ENCODE data around the gene KIAA0408.

The KIAA0408 gene

DNA sequence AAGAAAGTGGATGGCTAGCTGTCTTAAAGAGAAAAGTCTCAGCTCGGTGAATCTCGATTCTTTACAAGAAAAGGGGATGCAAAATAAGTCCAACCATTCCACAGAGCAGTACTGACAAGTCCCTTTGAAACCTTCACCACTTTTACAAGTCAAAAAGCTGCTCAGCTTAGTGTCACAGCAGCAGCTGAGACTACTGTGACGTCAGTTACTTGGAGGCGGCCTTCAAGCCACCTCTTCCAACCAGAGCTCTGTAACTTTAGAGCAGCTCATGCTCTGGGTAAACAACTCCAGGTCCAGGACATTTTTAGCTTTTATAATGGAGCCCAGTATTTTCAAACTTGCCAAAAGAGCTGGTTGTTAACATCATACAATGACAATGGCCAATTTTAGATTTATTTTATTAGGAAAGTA lies at the start of gene KIAA0408:
KIAA0408 (minus strand) TSS at position 159 of the 411 bp plus-strand sequence. CDS start 5,408 bp downstream, outside the sequence.
- no peak for DNase-seq (ENCODE audit: low read depth in 2 of 2)

DNA sequence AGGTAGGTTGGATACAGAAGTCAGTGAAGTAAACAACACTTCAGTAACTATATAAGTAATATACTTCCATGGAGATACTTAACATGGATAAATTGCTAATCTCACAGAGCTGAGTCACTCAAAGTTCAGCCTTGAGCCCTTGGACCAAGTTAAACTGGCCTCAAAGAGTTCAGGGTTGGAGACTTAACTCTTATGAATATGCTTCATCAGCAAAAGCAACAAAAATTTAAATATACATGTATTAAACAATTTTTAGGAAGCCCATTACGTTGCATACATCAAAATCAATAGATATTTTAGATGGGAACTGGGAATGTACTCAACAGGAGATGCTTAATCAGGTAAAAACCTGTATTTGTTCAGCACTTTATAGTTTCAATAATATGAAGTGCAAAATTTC lies 47.7 kb upstream of the KIAA0408 start:
- no peak for DNase-seq (ENCODE audit: low read depth in 2 of 2)

- DNase-seq (ENCODE audit: low read depth in 2 of 2) = no peak
Observed at GRCh38 chr6:127503022-127503421, 43.8 kb upstream of the KIAA0408 start.

DNA sequence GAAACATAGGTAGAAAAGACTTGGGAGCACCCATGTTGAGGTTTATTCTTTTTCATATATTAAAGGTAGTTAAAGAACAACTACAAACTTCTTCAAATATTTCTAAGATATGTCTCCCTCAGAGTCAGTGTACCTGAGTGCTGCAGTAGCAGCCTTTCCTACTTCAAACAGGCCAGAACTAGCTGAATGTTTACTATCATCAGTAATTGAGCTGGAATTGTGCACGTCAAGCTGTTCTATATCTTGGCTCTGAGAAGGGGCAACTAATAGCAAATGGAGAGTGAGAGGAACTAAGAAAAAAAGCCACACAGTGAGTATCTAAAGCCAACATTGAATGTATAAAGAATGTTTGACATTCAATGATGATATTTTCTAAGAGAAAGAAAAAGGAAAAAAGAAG lies 38.2 kb upstream of the KIAA0408 start:
- DNase-seq (ENCODE audit: low read depth in 2 of 2) = no peak

- no peak for DNase-seq (ENCODE audit: low read depth in 2 of 2)
Observed at GRCh38 chr6:127496471-127496870, 37.3 kb upstream of the KIAA0408 start.

DNA sequence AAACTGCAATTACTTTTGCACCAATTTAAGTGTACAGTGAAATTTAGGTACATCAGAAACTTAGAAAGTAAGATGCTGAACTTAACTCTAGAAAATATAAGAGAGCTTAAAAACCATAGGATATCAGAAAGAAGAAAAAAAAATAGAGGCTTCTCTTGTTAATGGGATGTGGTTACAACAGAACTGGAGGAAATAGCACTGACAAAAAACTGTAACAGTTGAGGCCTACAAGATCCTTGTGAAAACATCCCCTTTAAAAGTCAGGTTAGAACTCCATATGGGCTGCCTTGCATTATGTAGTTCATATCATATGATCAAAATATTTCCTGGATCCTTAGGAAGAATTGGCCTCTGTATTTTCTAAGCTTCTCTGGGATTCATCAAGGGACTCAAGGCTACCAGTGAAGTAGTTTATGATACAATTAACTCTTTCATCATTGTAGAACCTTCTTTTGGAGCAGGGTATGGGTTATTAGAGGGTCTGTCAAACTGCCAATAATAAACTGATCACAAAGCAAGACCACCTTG lies 35.1 kb upstream of the KIAA0408 start:
- no peak for DNase-seq (ENCODE audit: low read depth in 2 of 2)

- no peak for DNase-seq (ENCODE audit: low read depth in 2 of 2)
Observed at GRCh38 chr6:127489248-127489647, 30.1 kb upstream of the KIAA0408 start.

DNA sequence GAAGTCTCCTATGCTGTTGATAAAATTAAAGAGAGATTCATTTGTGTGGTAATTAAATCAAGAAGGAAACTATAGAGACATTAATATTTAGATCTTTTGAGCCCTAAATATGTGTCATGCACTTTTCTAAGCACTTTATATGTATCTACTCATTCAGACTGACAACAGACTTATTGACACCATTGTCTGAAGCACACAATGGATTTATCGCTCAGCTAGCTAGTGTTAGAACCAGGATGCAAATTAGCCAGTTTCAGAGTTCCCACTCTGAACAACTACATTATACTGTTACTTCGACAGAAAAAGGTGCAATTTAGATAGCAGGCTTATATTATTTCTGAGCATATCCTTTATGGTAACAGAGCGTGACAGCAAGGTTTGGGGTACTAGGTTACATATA lies 27.7 kb upstream of the KIAA0408 start:
- DNase-seq (ENCODE audit: low read depth in 2 of 2) = no peak

- DNase-seq (ENCODE audit: low read depth in 2 of 2) = no peak
Observed at GRCh38 chr6:127484212-127484863, 25.1 kb upstream of the KIAA0408 start.

DNA sequence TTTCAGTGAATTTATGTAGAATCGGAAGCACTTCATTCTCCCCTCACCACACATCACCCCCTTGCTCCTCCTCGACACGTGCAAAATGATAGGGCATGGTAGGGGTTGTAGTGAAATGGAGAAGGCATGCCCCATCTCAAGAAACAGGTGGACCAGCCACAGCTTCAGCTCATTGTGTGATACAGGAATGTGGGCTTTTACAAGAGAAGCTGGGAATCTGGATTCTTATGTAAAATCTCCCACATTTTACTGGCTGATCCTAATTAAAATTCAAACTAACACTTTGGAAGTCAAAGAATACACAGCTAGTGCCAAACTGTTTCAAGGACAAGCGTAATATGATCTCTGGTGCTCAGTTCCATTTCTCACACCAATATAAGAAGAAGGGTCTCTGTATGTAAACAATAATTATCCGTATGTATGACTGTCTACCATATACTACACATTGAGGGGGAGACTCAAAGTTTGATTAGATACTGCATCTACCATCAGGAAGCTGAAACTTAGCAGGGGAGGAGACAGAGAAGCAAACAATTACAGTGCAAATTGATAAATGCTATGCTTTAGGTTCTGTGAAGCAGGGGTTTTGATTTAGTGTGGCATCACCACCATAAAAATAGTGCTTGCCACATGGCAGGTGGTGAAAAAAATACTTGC lies 24.3 kb upstream of the KIAA0408 start:
- no peak for DNase-seq (ENCODE audit: low read depth in 2 of 2)

- DNase-seq (ENCODE audit: low read depth in 2 of 2) = no peak
Observed at GRCh38 chr6:127482325-127482724, 23.1 kb upstream of the KIAA0408 start.

GRCh38 chr6:127481628-127482027 lies 22.4 kb upstream of the KIAA0408 start:
- no peak for DNase-seq (ENCODE audit: low read depth in 2 of 2)

DNA sequence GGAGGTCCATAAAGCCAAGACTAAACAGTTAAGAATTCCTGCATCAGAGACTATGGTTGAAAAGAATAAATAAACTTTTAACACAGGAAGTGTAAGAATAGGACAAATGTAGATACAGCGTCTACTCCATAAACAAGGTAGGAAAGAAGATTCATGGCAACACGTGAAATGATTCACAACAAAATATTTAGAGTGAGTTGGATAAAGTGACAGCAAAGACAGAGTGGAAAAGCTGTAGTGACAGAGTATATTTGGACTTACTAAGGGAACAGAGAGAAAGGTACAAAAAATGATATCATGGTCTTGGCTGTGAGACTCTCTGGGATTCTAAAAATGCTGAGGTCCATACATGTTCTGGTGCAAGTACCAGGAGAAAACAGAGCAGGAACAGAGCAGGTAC lies 21.9 kb upstream of the KIAA0408 start:
- DNase-seq (ENCODE audit: low read depth in 2 of 2) = no peak

DNA sequence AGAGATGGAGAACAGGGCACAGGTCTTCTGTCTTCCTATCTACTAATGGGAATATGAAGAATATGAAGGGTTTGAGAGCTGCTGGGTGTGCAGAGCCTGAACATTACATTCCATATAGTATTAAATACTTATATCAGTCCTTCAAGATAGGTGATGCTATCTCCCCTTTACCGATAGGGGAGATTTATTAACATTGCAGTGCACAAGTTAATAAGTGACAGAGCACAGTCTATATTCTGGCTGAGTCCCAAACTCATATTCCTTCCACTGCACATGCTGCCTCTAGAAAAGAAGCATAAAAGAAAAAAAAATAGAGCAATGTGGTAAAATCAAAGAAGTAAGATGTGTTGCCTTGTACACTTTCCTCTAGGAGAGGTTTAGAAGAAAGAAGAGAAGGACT lies 18.5 kb upstream of the KIAA0408 start:
- DNase-seq (ENCODE audit: low read depth in 2 of 2) = no peak

GRCh38 chr6:127475823-127476176 lies 16.6 kb upstream of the KIAA0408 start:
- DNase-seq (ENCODE audit: low read depth in 2 of 2) = no peak

- no peak for DNase-seq (ENCODE audit: low read depth in 2 of 2)
Observed at GRCh38 chr6:127475135-127475822, 16.1 kb upstream of the KIAA0408 start.

DNA sequence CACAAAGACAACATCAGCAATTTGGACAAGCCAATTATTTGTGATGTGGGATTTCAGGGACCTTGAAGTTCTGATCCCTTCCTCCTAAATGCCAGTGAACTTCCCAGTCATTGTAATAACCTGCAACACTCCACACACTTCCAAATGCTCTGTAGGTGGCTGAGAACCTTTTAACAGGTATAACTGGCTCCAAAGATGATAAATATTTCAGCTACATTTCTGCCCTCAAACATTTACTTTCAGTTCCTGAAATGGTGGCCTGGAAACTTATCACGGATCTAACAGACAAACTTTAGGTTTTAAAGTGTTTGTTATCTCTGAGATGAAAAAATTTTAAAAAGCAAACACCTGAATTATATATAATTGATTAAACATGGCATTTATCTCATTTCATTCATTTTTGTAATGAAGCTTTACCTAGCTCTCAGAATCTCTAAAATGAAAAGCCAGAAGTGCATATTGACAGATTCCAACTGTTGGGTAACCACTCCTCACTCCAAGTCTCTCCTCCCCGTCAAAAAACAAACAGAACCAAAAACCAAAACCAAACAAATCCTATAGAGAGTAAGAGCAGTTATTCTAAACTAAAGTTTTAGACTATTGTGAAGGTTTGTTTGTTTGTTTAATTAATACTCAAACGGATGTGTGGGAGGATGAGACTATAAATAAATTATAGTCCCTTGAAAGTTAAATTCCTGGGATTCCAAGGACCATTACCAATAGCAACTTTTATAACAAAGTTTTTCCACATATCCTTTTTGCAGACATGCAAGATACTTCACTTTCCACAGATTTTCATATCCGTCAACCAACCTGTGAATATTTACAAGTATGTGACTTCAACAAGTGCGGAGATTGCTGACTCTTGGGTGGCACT lies 12.4 kb upstream of the KIAA0408 start:
- no peak for DNase-seq (ENCODE audit: low read depth in 2 of 2)

DNA sequence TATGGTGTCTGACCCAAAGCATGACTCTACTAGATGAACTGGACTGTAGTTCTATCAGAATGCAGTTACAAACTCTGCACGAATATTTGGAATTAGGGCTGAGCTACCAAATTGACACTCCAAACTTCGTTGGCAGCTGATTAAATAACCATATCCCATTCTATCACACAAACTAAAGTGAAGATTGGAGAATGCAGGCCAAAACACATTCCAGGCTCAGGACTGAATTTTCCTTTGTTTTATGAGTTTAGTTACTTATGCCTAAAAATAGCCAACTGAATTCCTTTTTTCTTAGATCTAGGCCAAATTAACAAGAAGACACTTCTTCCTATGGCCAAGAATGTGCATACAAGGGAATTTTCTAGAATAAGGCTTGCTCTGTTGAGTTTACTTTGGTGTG lies 9.7 kb upstream of the KIAA0408 start:
- DNase-seq (ENCODE audit: low read depth in 2 of 2) = no peak

GRCh38 chr6:127466416-127466815 lies 7.2 kb upstream of the KIAA0408 start:
- no peak for DNase-seq (ENCODE audit: low read depth in 2 of 2)

DNA sequence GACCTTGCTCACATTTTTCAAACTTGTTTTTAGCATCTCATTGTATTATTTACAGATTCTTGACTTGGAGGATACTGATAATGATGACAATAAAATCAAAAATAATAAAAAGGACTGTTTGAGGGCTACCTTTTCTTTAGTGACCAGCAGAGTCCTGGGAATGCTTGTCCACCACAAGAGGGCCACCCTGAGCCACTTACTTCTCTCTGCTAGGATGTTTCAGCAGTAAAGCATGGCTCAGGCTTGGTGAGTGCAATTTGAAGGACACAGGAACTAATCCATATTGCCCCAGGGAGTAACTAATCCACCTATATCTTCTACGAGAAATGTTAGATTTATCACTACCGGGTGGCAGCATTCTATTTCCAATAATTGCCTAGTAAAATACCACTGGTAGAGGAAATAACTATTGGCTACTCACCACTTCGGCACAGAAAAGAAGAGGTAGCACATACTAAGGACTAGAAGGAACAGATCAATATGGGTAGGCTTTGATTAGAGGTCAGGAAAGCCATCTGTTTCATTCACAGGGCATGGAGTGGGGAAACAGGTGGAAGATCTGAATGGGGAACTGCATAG lies 5.8 kb upstream of the KIAA0408 start:
- DNase-seq (ENCODE audit: low read depth in 2 of 2) = peak; percentile 53 to 55

DNA sequence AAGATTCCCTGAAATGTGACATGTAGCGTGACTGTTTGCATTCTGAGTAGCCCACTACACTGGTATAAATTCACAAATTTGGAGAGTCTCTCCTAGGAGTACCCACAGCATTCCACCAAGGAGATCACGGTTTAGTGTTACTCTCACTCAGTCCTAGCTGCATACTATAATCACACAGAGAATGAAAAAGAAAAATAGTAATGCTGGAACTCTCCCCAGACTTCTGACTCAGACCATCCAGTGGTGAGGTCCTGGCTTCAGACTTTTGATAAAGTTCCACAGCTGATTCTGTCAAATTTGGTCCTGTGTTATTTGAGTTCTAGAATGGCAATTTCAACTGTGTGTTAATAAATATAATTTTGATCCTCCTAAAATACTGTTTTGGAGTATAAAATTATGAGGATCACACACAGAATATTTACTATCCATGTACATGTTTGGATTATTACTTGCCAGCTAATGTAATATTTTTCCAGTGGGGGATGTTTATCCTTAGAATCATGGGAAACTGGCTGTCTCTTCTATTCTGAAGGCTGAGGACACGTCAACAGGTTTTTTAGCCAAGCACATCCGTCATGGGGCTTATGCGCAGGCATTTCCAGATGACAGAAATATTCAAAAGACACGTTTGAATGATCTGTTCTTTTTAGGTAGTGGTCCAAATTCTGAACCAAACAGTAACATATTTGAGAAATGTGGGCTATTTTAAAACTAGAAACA lies 5.1 kb upstream of the KIAA0408 start:
- DNase-seq (ENCODE audit: low read depth in 2 of 2) = no peak

Measured in activated CD4-positive, alpha-beta T cell treated with anti-CD3 and anti-CD28 coated beads for 24 hours (primary cell).